Endodermal cell (in vitro differentiated cells): ENCODE measurements around the gene ATP1A1. TPM values are rescaled to one million over a fixed set of nuclear protein-coding genes. Genes with fewer than 3 reads are reported as not detected.

Experiments
- DNase-seq: peaks from one replicate; pipeline ENCODE4 v3.0.0-alpha.2; 2017
- H3K27ac ChIP-seq: 2 replicates; pipeline ENCODE4 v1.5.1; 2013; ENCODE audit warnings: mild to moderate bottlenecking, low read depth, low read length, moderate library complexity
- H3K27me3 ChIP-seq: 2 replicates; pipeline ENCODE4 v1.6.1; 2013; ENCODE audit warnings: mild to moderate bottlenecking, low read length, moderate library complexity; ENCODE audit not compliant: insufficient read depth, control insufficient read depth, poor library complexity, severe bottlenecking
- H3K36me3 ChIP-seq: 2 replicates; pipeline ENCODE4 v1.7.0; 2013; ENCODE audit warnings: mild to moderate bottlenecking, low read length, moderate library complexity; ENCODE audit not compliant: control insufficient read depth, insufficient read depth
- H3K4me1 ChIP-seq: one replicate; pipeline ENCODE4 v1.7.0; 2013; ENCODE audit warnings: low read length; ENCODE audit not compliant: control insufficient read depth, insufficient read depth
- H3K4me3 ChIP-seq: 2 replicates; pipeline ENCODE4 v1.5.1; 2013; ENCODE audit warnings: mild to moderate bottlenecking, low read length, moderate library complexity
- H3K9ac ChIP-seq: 2 replicates; pipeline ENCODE4 v1.6.1; 2013; ENCODE audit warnings: mild to moderate bottlenecking, low read length, moderate library complexity; ENCODE audit not compliant: poor library complexity, severe bottlenecking; ENCODE audit errors: extremely low read depth
- H3K9me3 ChIP-seq: 2 replicates; pipeline ENCODE4 v1.6.1; 2013; ENCODE audit warnings: mild to moderate bottlenecking, low read length, moderate library complexity; ENCODE audit not compliant: control insufficient read depth
- H3K27ac Mint-ChIP-seq: 2 replicates; pipeline ENCODE4 v1.8.0; 2020; ENCODE audit warnings: mixed read lengths
- H3K27me3 Mint-ChIP-seq: 2 replicates; pipeline ENCODE4 v1.8.0; 2021; ENCODE audit warnings: mild to moderate bottlenecking, mixed read lengths; ENCODE audit not compliant: insufficient read depth
- H3K36me3 Mint-ChIP-seq: 2 replicates; pipeline ENCODE4 v1.8.0; 2020; ENCODE audit warnings: low read depth, mixed read lengths
- H3K4me1 Mint-ChIP-seq: 2 replicates; pipeline ENCODE4 v1.8.0; 2020; ENCODE audit warnings: mixed read lengths
- H3K4me3 Mint-ChIP-seq: 2 replicates; pipeline ENCODE4 v1.8.0; 2020; ENCODE audit warnings: mild to moderate bottlenecking, moderate library complexity, mixed read lengths
- H3K9me3 Mint-ChIP-seq: 2 replicates; pipeline ENCODE4 v1.8.0; 2020; ENCODE audit warnings: mild to moderate bottlenecking, mixed read lengths
- WGBS, 2 experiments: methylation state at CpG; one replicate each; pipeline versions ENCODE4 v1.1.5 to v1.1.7; 2013; ENCODE audit warnings: missing lambda C conversion rate in 2 of 2, mixed read lengths in 1 of 2; ENCODE audit not compliant: insufficient coverage in 1 of 2, insufficient read length in 1 of 2; 5-methylcytosine and 5-hydroxymethylcytosine counted together
- total RNA-seq, 2 donors: library from RNA; stranded (reverse); fragmentation: NEBNext Ultra II Directional in 1 of 2; extraction: Animal tissue kit (Norgen Biotek cat#: 25700) in 1 of 2; gene quantifications; 2 replicates in 1 of 2; 3 replicates in 1 of 2; pipeline ENCODE4 v1.2.1, GENCODE V29; 2021
- TF ChIP-seq, protein P1 (sequence below): fragments of 200-600 bp; sonication (generic); conservative IDR thresholded peaks from 2 replicates; pipeline ENCODE4 v1.5.0; 2021; ENCODE audit warnings: antibody characterized with exemption, mild to moderate bottlenecking

Gene ATP1A1
- total RNA-seq, 2 donors from 2014 or later, result 359 to 398 TPM

DNA sequence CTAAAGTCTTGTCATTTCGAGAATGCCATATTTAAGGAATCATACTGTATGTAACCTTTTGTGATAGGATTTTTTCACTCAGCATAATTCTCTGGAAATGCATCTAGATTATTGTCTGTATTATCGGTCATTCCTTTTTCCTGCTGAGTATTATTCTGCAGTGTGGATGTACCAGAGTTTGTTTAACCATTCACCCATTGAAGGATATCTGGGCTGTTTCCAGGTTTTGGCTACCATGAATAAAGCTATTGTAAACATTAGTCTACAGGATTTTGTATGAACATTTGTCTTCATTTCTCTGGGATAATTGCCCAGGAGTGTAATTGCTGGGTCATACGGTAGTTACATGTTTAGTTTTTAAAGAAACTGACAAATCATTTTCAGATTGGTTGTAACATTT is 61.8 kb downstream of the ATP1A1 start:
- Histone ChIP-seq H3K27ac (no peak overlapping the region), H3K4me3 (no peak overlapping the region), H3K4me1 (peaks cover 18% of the 10 kb centered on the region), H3K9ac (no peak overlapping the region), H3K27me3 (no peaks in the 10 kb centered on the region), H3K9me3 (no peaks in the 10 kb centered on the region), H3K36me3 (no peaks in the 10 kb centered on the region)
- Mint-ChIP-seq H3K36me3 (no peaks in the 10 kb centered on the region), H3K4me1 (peaks cover 21% of the 10 kb centered on the region), H3K27ac (no peak overlapping the region), H3K9me3 (peaks cover 3% of the 10 kb centered on the region), H3K27me3 (no peaks in the 10 kb centered on the region), H3K4me3 (no peak overlapping the region)
- no peak for DNase-seq
- 98 to 100% methylated on average over 1 to 3 of the region's 3 CpGs for WGBS, 2 experiments
- TF ChIP-seq, protein P1, sequence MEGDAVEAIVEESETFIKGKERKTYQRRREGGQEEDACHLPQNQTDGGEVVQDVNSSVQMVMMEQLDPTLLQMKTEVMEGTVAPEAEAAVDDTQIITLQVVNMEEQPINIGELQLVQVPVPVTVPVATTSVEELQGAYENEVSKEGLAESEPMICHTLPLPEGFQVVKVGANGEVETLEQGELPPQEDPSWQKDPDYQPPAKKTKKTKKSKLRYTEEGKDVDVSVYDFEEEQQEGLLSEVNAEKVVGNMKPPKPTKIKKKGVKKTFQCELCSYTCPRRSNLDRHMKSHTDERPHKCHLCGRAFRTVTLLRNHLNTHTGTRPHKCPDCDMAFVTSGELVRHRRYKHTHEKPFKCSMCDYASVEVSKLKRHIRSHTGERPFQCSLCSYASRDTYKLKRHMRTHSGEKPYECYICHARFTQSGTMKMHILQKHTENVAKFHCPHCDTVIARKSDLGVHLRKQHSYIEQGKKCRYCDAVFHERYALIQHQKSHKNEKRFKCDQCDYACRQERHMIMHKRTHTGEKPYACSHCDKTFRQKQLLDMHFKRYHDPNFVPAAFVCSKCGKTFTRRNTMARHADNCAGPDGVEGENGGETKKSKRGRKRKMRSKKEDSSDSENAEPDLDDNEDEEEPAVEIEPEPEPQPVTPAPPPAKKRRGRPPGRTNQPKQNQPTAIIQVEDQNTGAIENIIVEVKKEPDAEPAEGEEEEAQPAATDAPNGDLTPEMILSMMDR, result no peak

DNA sequence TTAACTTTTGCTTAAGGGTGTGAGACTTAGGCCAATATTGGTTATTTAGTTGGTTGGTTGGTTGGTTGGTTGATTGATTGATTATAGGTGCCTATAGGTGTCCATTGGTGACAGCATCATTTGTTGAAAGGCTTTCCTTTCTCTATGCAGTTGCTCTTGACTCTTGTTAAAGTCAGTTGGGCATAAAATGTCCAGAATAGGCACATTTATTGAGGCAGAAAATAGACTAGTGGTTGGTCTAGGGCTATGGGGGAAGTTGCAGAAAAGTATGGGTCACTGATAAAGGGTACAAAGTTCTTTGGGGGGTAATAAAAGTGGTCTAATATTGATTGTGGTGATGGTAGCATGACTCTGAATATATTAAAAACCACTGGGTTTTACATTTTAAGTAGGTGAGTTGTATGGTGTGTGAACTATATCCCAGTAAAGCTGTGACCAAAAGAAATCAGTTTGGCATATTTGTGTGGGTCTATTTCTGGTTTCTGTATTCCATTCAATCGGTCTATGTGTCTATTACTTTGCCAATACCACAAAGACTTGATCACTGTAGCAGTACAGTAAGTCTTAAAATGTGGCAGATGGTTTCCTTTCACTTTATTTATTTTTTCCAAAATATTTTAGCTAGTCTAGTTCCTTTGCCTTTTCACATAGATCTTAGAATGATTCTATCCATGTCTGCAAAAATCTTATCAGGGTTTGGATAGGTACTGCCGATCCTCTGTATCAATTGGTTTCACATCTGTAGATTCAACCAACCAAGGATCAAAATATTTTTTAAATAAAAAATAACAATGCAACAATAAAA is 63.0 kb downstream of the ATP1A1 start:
- Histone ChIP-seq H3K9me3 (no peaks in the 10 kb centered on the region), H3K9ac (no peak overlapping the region), H3K27ac (no peak overlapping the region), H3K27me3 (no peaks in the 10 kb centered on the region), H3K4me3 (no peak overlapping the region), H3K4me1 (peaks cover 18% of the 10 kb centered on the region), H3K36me3 (no peaks in the 10 kb centered on the region)
- H3K4me3 Mint-ChIP-seq, result no peak overlapping the region
- no peak overlapping the region for H3K27ac Mint-ChIP-seq
- no peaks in the 10 kb centered on the region for H3K27me3 Mint-ChIP-seq
- peaks cover 3% of the 10 kb centered on the region for H3K9me3 Mint-ChIP-seq
- DNase-seq, result no peak
- H3K4me1 Mint-ChIP-seq, result peaks cover 21% of the 10 kb centered on the region
- H3K36me3 Mint-ChIP-seq, result no peaks in the 10 kb centered on the region
- 90% methylated on average over 2 of the region's 2 CpGs; no CpG with 5 or more reads in 1 of the 2 experiments for WGBS, 2 experiments
- TF ChIP-seq, protein P1, result no peak

DNA sequence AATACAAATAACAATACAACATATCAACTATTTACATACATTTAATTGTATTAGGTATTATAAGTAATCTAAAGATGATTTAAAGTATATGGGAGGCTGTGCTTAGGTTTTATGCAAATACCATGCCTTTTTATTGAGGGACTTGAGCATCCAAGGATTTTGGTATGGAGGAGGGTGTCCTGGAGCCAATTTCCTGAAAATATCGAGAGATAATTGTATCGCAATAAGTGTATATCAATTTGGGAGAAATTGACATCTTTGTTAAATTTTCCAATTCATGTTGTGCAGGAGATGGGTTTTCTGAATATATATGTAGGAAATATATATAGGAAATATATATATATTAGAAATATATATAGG is 63.5 kb downstream of the ATP1A1 start:
- no peak overlapping the region for H3K9ac ChIP-seq
- TF ChIP-seq, protein P1, result no peak

More for the DNA sequence above, 63.5 kb downstream of the ATP1A1 start:
- no peak for DNase-seq
- peaks cover 21% of the 10 kb centered on the region for H3K4me1 Mint-ChIP-seq
- Histone ChIP-seq H3K4me3 (no peak overlapping the region), H3K4me1 (peaks cover 18% of the 10 kb centered on the region), H3K36me3 (no peaks in the 10 kb centered on the region), H3K27ac (no peak overlapping the region), H3K9me3 (no peaks in the 10 kb centered on the region), H3K27me3 (no peaks in the 10 kb centered on the region)
- H3K36me3 Mint-ChIP-seq, result no peaks in the 10 kb centered on the region
- WGBS, 2 experiments, result 100% methylated on average over 2 of the region's 2 CpGs; no CpG with 5 or more reads in 1 of the 2 experiments
- peaks cover 3% of the 10 kb centered on the region for H3K9me3 Mint-ChIP-seq
- no peak overlapping the region for H3K27ac Mint-ChIP-seq
- no peak overlapping the region for H3K4me3 Mint-ChIP-seq
- H3K27me3 Mint-ChIP-seq, result no peaks in the 10 kb centered on the region
